Measurements from ENCODE around the gene RBM38.

Gene RBM38

GRCh38 chr20:57364451-57364850, 26.7 kb upstream of the RBM38 start:
- no peaks in the 10 kb centered on the region for H3K4me1 Mint-ChIP-seq
- no peak for DNase-seq
- peaks cover 33 to 50% of the 10 kb centered on the region in 2 donors for H3K36me3 Mint-ChIP-seq
- no peak overlapping the region for H3K27ac Mint-ChIP-seq
- H3K27me3 Mint-ChIP-seq, result no peaks in the 10 kb centered on the region
- no peak overlapping the region for H3K4me3 Mint-ChIP-seq
- no peaks in the 10 kb centered on the region for H3K9me3 Mint-ChIP-seq
- ATAC-seq (replicated peaks), result no peak

- H3K9me3 Mint-ChIP-seq, result no peaks in the 10 kb centered on the region
- ATAC-seq (replicated peaks), result no peak
- H3K4me3 Mint-ChIP-seq, result no peak overlapping the region
- no peak for DNase-seq
- no peak overlapping the region for H3K27ac Mint-ChIP-seq
- peaks cover 0 to 3% of the 10 kb centered on the region in 2 donors for H3K4me1 Mint-ChIP-seq
- no peaks in the 10 kb centered on the region for H3K27me3 Mint-ChIP-seq
- peaks cover 63 to 68% of the 10 kb centered on the region in 2 donors for H3K36me3 Mint-ChIP-seq
These were observed 21.6 kb upstream of the RBM38 start for GRCh38 chr20:57369596-57369995.

GRCh38 chr20:57370316-57370715, 20.9 kb upstream of the RBM38 start:
- ATAC-seq (replicated peaks), result no peak
- no peak for DNase-seq
- Mint-ChIP-seq H3K9me3 (no peaks in the 10 kb centered on the region), H3K4me1 (peaks cover 0 to 3% of the 10 kb centered on the region in 2 donors), H3K4me3 (no peak overlapping the region), H3K36me3 (peaks cover 68 to 73% of the 10 kb centered on the region in 2 donors), H3K27me3 (no peaks in the 10 kb centered on the region), H3K27ac (no peak overlapping the region)

GRCh38 chr20:57371363-57371762, 19.8 kb upstream of the RBM38 start:
- H3K4me3 Mint-ChIP-seq, result no peak overlapping the region
- ATAC-seq (replicated peaks) (no peak), DNase-seq (no peak)
- peaks cover 0 to 4% of the 10 kb centered on the region in 2 donors for H3K4me1 Mint-ChIP-seq
- no peaks in the 10 kb centered on the region for H3K27me3 Mint-ChIP-seq
- H3K36me3 Mint-ChIP-seq, result peaks cover 71 to 75% of the 10 kb centered on the region in 2 donors
- no peaks in the 10 kb centered on the region for H3K9me3 Mint-ChIP-seq
- H3K27ac Mint-ChIP-seq, result no peak overlapping the region

GRCh38 chr20:57372157-57372556, 19.0 kb upstream of the RBM38 start:
- ATAC-seq (replicated peaks) (no peak), DNase-seq (no peak)
- Mint-ChIP-seq H3K27me3 (no peaks in the 10 kb centered on the region), H3K4me1 (peaks cover 0 to 4% of the 10 kb centered on the region in 2 donors), H3K9me3 (no peaks in the 10 kb centered on the region), H3K27ac (no peak overlapping the region), H3K4me3 (no peak overlapping the region), H3K36me3 (peaks cover 65 to 74% of the 10 kb centered on the region in 2 donors)

- Mint-ChIP-seq H3K27me3 (no peaks in the 10 kb centered on the region), H3K36me3 (peaks cover 69 to 78% of the 10 kb centered on the region in 2 donors), H3K4me1 (peaks cover 0 to 4% of the 10 kb centered on the region in 2 donors), H3K4me3 (no peak overlapping the region), H3K9me3 (no peaks in the 10 kb centered on the region), H3K27ac (no peak overlapping the region)
- ATAC-seq (replicated peaks), result no peak
- DNase-seq, result no peak
These were observed 18.4 kb upstream of the RBM38 start for GRCh38 chr20:57372581-57373350.

GRCh38 chr20:57374343-57374930, 16.8 kb upstream of the RBM38 start:
- Mint-ChIP-seq H3K27me3 (no peaks in the 10 kb centered on the region), H3K4me1 (peaks cover 0 to 4% of the 10 kb centered on the region in 2 donors), H3K27ac (peak overlapping the region; percentile 38), H3K36me3 (peaks cover 66 to 70% of the 10 kb centered on the region in 2 donors), H3K4me3 (no peak overlapping the region), H3K9me3 (no peaks in the 10 kb centered on the region)
- DNase-seq (no peak), ATAC-seq (replicated peaks) (no peak)

GRCh38 chr20:57374931-57375651, 16.1 kb upstream of the RBM38 start:
- ATAC-seq (replicated peaks), result no peak
- peaks cover 0 to 4% of the 10 kb centered on the region in 2 donors for H3K4me1 Mint-ChIP-seq
- H3K27ac Mint-ChIP-seq, result peak overlapping the region; percentile 38
- H3K4me3 Mint-ChIP-seq, result no peak overlapping the region
- H3K27me3 Mint-ChIP-seq, result no peaks in the 10 kb centered on the region
- H3K9me3 Mint-ChIP-seq, result no peaks in the 10 kb centered on the region
- H3K36me3 Mint-ChIP-seq, result peaks cover 60 to 65% of the 10 kb centered on the region in 2 donors
- no peak for DNase-seq

- Mint-ChIP-seq H3K4me1 (peaks cover 0 to 4% of the 10 kb centered on the region in 2 donors), H3K27me3 (no peaks in the 10 kb centered on the region), H3K36me3 (peaks cover 57 to 63% of the 10 kb centered on the region in 2 donors), H3K4me3 (no peak overlapping the region), H3K27ac (peak overlapping the region; percentile 27), H3K9me3 (no peaks in the 10 kb centered on the region)
- DNase-seq, result no peak
- no peak for ATAC-seq (replicated peaks)
These were observed 15.5 kb upstream of the RBM38 start for GRCh38 chr20:57375652-57376230.

GRCh38 chr20:57377350-57377749, 13.8 kb upstream of the RBM38 start:
- Mint-ChIP-seq H3K4me1 (peaks cover 6% of the 10 kb centered on the region in 2 donors), H3K4me3 (no peak overlapping the region), H3K27ac (no peak overlapping the region), H3K9me3 (no peaks in the 10 kb centered on the region), H3K36me3 (peaks cover 43 to 57% of the 10 kb centered on the region in 2 donors), H3K27me3 (no peaks in the 10 kb centered on the region)
- no peak for ATAC-seq (replicated peaks)
- no peak for DNase-seq

- no peaks in the 10 kb centered on the region for H3K27me3 Mint-ChIP-seq
- no peaks in the 10 kb centered on the region for H3K9me3 Mint-ChIP-seq
- no peak for ATAC-seq (replicated peaks)
- no peak overlapping the region for H3K4me3 Mint-ChIP-seq
- H3K27ac Mint-ChIP-seq, result no peak overlapping the region
- peaks cover 41 to 57% of the 10 kb centered on the region in 2 donors for H3K36me3 Mint-ChIP-seq
- no peak for DNase-seq
- H3K4me1 Mint-ChIP-seq, result peaks cover 6% of the 10 kb centered on the region in 2 donors
These were observed 13.1 kb upstream of the RBM38 start for GRCh38 chr20:57378107-57378506.

GRCh38 chr20:57378646-57379262, 12.4 kb upstream of the RBM38 start:
- no peak overlapping the region for H3K4me3 Mint-ChIP-seq
- H3K9me3 Mint-ChIP-seq, result no peaks in the 10 kb centered on the region
- H3K4me1 Mint-ChIP-seq, result peaks cover 6% of the 10 kb centered on the region in 2 donors
- no peak for DNase-seq
- H3K27me3 Mint-ChIP-seq, result no peaks in the 10 kb centered on the region
- no peak for ATAC-seq (replicated peaks)
- no peak overlapping the region for H3K27ac Mint-ChIP-seq
- H3K36me3 Mint-ChIP-seq, result peaks cover 36 to 56% of the 10 kb centered on the region in 2 donors

GRCh38 chr20:57379263-57379647, 11.9 kb upstream of the RBM38 start:
- H3K4me3 Mint-ChIP-seq, result no peak overlapping the region
- ATAC-seq (replicated peaks), result no peak

More at GRCh38 chr20:57379263-57379647, 11.9 kb upstream of the RBM38 start:
- no peak for DNase-seq
- no peak overlapping the region for H3K27ac Mint-ChIP-seq
- H3K4me1 Mint-ChIP-seq, result peaks cover 5 to 7% of the 10 kb centered on the region in 2 donors
- no peaks in the 10 kb centered on the region for H3K27me3 Mint-ChIP-seq
- H3K9me3 Mint-ChIP-seq, result no peaks in the 10 kb centered on the region
- peaks cover 33 to 56% of the 10 kb centered on the region in 2 donors for H3K36me3 Mint-ChIP-seq
